Stimulated activated CD4-positive, alpha-beta T cell treated with anti-CD3 and anti-CD28 coated beads, Interleukin-2, amount 100 ng/mL, for 24 hours (primary cell): ENCODE measurements around the gene CXCL9.

Source experiments
- DNase-seq, 2 donors: peaks; one replicate each; pipeline ENCODE4 v3.0.0-alpha.2; 2020

Gene CXCL9

DNA sequence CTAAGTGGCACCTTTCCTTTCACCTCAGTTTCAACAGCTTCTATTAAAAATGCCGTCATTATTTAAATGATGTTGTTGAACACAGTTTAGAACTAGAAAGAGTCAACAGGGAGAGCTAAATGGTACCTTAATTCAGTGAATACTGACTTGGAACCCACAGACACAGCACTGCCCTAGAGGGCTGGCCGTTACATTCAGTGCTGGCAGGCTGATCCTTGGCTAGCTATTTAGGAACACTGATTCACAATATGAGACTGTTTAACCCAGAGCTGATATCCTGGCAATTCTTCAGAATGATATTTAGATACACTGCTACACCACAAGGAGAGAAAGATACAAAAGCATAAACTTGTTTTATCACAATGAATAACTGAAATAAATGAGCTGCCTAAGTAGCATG, 53.8 kb downstream of the CXCL9 start:
- DNase-seq: no peak
